H9 (cell line): ENCODE results near the gene PDHB. TPM values are rescaled to one million over a fixed set of nuclear protein-coding genes. Genes with fewer than 3 reads are reported as not detected.

Source experiments
- DNase-seq: peaks from one replicate; pipeline ENCODE4 v3.0.0-alpha.2; 2017
- H2AFZ ChIP-seq: one replicate; pipeline ENCODE4 v1.6.1; 2013; ENCODE audit warnings: mild to moderate bottlenecking, low read length, control low read depth, moderate library complexity
- H2AK5ac ChIP-seq: 2 replicates; pipeline ENCODE4 v1.6.1; 2013; ENCODE audit warnings: low read length, control low read depth, mixed read lengths; ENCODE audit not compliant: insufficient read length
- H2BK120ac ChIP-seq: one replicate; pipeline ENCODE4 v1.6.1; 2013; ENCODE audit warnings: low read depth, mild to moderate bottlenecking, low read length, control low read depth, inconsistent platforms; ENCODE audit not compliant: poor library complexity, severe bottlenecking
- H2BK12ac ChIP-seq: 2 replicates; pipeline ENCODE4 v1.6.1; 2013; ENCODE audit warnings: low read length, control low read depth, mixed read lengths, low read depth; ENCODE audit not compliant: insufficient read length
- H2BK15ac ChIP-seq: 2 replicates; pipeline ENCODE4 v1.6.1; 2013; ENCODE audit warnings: low read depth, low read length, control low read depth
- H2BK20ac ChIP-seq: one replicate; pipeline ENCODE4 v1.6.1; 2013; ENCODE audit warnings: low read depth, mild to moderate bottlenecking, low read length, control low read depth, inconsistent platforms; ENCODE audit not compliant: poor library complexity, severe bottlenecking
- H2BK5ac ChIP-seq: 2 replicates; pipeline ENCODE4 v1.6.1; 2013; ENCODE audit warnings: low read length, control low read depth, mixed read lengths; ENCODE audit not compliant: insufficient read length
- H3K14ac ChIP-seq: 2 replicates; pipeline ENCODE4 v1.6.1; 2013; ENCODE audit warnings: low read length, control low read depth; ENCODE audit not compliant: insufficient read depth
- H3K18ac ChIP-seq: 2 replicates; pipeline ENCODE4 v1.6.1; 2013; ENCODE audit warnings: low read depth, mild to moderate bottlenecking, mixed read lengths, low read length, control low read depth; ENCODE audit not compliant: insufficient read length
- H3K23ac ChIP-seq: 2 replicates; pipeline ENCODE4 v1.6.1; 2013; ENCODE audit warnings: low read length, control low read depth, mixed read lengths, low read depth; ENCODE audit not compliant: insufficient read length
- H3K23me2 ChIP-seq: 2 replicates; pipeline ENCODE4 v1.6.1; 2013; ENCODE audit warnings: low read depth, mild to moderate bottlenecking, mixed read lengths, low read length, control low read depth; ENCODE audit not compliant: insufficient read length, poor library complexity, severe bottlenecking
- H3K27ac ChIP-seq: 2 replicates; pipeline ENCODE4 v1.5.1; 2013; ENCODE audit warnings: low read length, control low read depth, mixed read lengths, low read depth; ENCODE audit not compliant: insufficient read length
- H3K27me3 ChIP-seq: 2 replicates; pipeline ENCODE4 v1.6.1; 2013; ENCODE audit warnings: low read length, control low read depth, inconsistent platforms; ENCODE audit not compliant: insufficient read depth
- H3K4ac ChIP-seq: 2 replicates; pipeline ENCODE4 v1.6.1; 2013; ENCODE audit warnings: low read depth, mild to moderate bottlenecking, control low read depth, inconsistent platforms, low read length, moderate library complexity
- H3K4me1 ChIP-seq: 2 replicates; pipeline ENCODE4 v1.6.1; 2013; ENCODE audit warnings: low read length, control low read depth, inconsistent platforms; ENCODE audit not compliant: insufficient read depth
- H3K4me2 ChIP-seq: 2 replicates; pipeline ENCODE4 v1.6.1; 2013; ENCODE audit warnings: low read length, control low read depth, mixed read lengths; ENCODE audit not compliant: insufficient read length, insufficient read depth
- H3K56ac ChIP-seq: 2 replicates; pipeline ENCODE4 v1.6.1; 2013; ENCODE audit warnings: low read depth, mild to moderate bottlenecking, mixed read lengths, low read length, control low read depth; ENCODE audit not compliant: insufficient read length
- H3K79me1 ChIP-seq: 2 replicates; pipeline ENCODE4 v1.6.1; 2013; ENCODE audit warnings: low read depth, mild to moderate bottlenecking, moderate library complexity, low read length, control low read depth, inconsistent platforms; ENCODE audit not compliant: insufficient read depth, poor library complexity, severe bottlenecking
- H3K79me2 ChIP-seq: 2 replicates; pipeline ENCODE4 v1.6.1; 2013; ENCODE audit warnings: low read length, control low read depth, inconsistent platforms; ENCODE audit not compliant: insufficient read depth
- H3K9ac ChIP-seq: 2 replicates; pipeline ENCODE4 v1.6.1; 2013; ENCODE audit warnings: low read length, control low read depth, mixed read lengths; ENCODE audit not compliant: insufficient read length; ENCODE audit errors: extremely low read depth
- H3K9me3 ChIP-seq: one replicate; pipeline ENCODE4 v1.6.1; 2013; ENCODE audit warnings: low read depth, low read length, inconsistent platforms; ENCODE audit not compliant: control insufficient read depth
- H3T11ph ChIP-seq: one replicate; pipeline ENCODE4 v1.6.1; 2013; ENCODE audit warnings: mild to moderate bottlenecking, low read length, control low read depth, inconsistent platforms
- H4K20me1 ChIP-seq: one replicate; pipeline ENCODE4 v1.6.1; 2013; ENCODE audit not compliant: control insufficient read depth, insufficient read length, insufficient read depth
- H4K5ac ChIP-seq: 2 replicates; pipeline ENCODE4 v1.6.1; 2013; ENCODE audit warnings: low read depth, mild to moderate bottlenecking, mixed read lengths, low read length, control low read depth; ENCODE audit not compliant: insufficient read length
- H4K8ac ChIP-seq: replicated peaks from 2 replicates; pipeline ENCODE4 v1.6.1; 2013; ENCODE audit warnings: low read length, control low read depth, mixed read lengths, low read depth; ENCODE audit not compliant: insufficient read length
- H4K91ac ChIP-seq: 2 replicates; pipeline ENCODE4 v1.6.1; 2013; ENCODE audit warnings: low read depth, mild to moderate bottlenecking, moderate library complexity, mixed read lengths, low read length, control low read depth; ENCODE audit not compliant: insufficient read length
- H3K27ac Mint-ChIP-seq, 3 experiments: 2 replicates in 2 of 3; 3 replicates in 1 of 3; pipeline ENCODE4 v1.8.0; 2020 to 2021; ENCODE audit warnings: mixed read lengths in 3 of 3, mild to moderate bottlenecking in 1 of 3, moderate library complexity in 1 of 3
- H3K27me3 Mint-ChIP-seq: 2 replicates; pipeline ENCODE4 v1.8.0; 2021; ENCODE audit warnings: low read depth, mild to moderate bottlenecking, moderate library complexity, mixed read lengths
- H3K36me3 Mint-ChIP-seq, 3 experiments: 2 replicates in 2 of 3; 3 replicates in 1 of 3; pipeline ENCODE4 v1.8.0; 2020 to 2021; ENCODE audit warnings: low read depth in 3 of 3, mixed read lengths in 3 of 3; ENCODE audit not compliant: insufficient read depth in 1 of 3
- H3K4me1 Mint-ChIP-seq, 2 experiments: 2 replicates each; pipeline ENCODE4 v1.8.0; 2020; ENCODE audit warnings: mixed read lengths in 2 of 2
- H3K4me3 Mint-ChIP-seq, 2 experiments: 2 replicates in 1 of 2; 3 replicates in 1 of 2; pipeline ENCODE4 v1.8.0; 2020 to 2021; ENCODE audit warnings: mild to moderate bottlenecking in 2 of 2, mixed read lengths in 2 of 2, moderate library complexity in 1 of 2
- H3K9me3 Mint-ChIP-seq, 2 experiments: 2 replicates in 1 of 2; 3 replicates in 1 of 2; pipeline ENCODE4 v1.8.0; 2020; ENCODE audit warnings: mild to moderate bottlenecking in 2 of 2, mixed read lengths in 2 of 2, moderate library complexity in 1 of 2
- WGBS: extraction: QIAGEN DNeasy Blood & Tissue Kit; methylation state at CpG from one replicate; pipeline ENCODE4 v1.1.7; 2013; ENCODE audit warnings: missing lambda C conversion rate, low lambda C conversion rate, mixed read lengths; ENCODE audit not compliant: insufficient read length; ENCODE audit errors: extremely low coverage; 5-methylcytosine and 5-hydroxymethylcytosine counted together
- total RNA-seq: library from RNA; stranded (reverse); gene quantifications from 2 replicates; pipeline ENCODE4 v1.2.1, GENCODE V29; 2021
- TF ChIP-seq, protein P1 (sequence below): fragments of 200-600 bp; sonication (generic); conservative IDR thresholded peaks from 3 replicates; pipeline ENCODE4 v1.8.0; 2021; ENCODE audit warnings: antibody characterized with exemption, mild to moderate bottlenecking

The PDHB gene
- total RNA-seq, 1 experiment from 2014 or later: 132 TPM

DNA sequence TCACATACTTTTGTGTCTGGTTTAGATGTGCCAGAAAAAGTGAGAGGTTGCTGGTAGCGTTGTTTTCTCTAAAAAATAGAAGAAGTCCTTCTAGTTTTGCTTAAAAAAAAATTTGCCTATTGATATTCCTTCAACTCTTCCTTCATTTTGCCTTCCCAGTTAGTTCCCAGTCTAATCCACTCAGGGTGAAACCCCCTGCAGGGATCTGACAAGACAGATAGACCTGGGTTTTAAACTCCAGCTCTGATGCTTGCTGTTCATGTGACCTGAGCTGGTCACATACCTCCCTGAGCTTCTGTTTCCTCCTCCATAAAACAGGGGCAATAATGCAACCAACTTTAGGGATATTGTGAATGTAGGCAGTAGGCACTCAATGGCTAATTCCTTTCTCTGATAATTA lies 39.6 kb upstream of the PDHB start:
- Histone ChIP-seq H2AK5ac (no peak overlapping the region), H3K18ac (no peak overlapping the region), H2BK120ac (no peak overlapping the region), H3K79me2 (no peaks in the 10 kb centered on the region), H2AFZ (no peak overlapping the region), H3T11ph (no peak overlapping the region), H3K27me3 (no peaks in the 10 kb centered on the region), H3K4ac (no peak overlapping the region), H3K27ac (no peak overlapping the region), H4K20me1 (no peaks in the 10 kb centered on the region), H2BK20ac (no peak overlapping the region), H3K4me1 (peaks cover 6% of the 10 kb centered on the region), H2BK5ac (no peak overlapping the region), H3K9me3 (no peaks in the 10 kb centered on the region), H3K9ac (no peak overlapping the region), H4K91ac (no peak overlapping the region), H3K23ac (no peak overlapping the region), H3K14ac (no peak overlapping the region), H4K8ac (no peak overlapping the region), H2BK15ac (no peak overlapping the region), H3K79me1 (no peaks in the 10 kb centered on the region), H4K5ac (no peak overlapping the region), H3K56ac (no peak overlapping the region), H3K23me2 (no peaks in the 10 kb centered on the region), H3K4me2 (no peak overlapping the region), H2BK12ac (no peak overlapping the region)
- Mint-ChIP-seq H3K4me3 (no peak overlapping the region), H3K36me3 (no peaks in the 10 kb centered on the region), H3K27me3 (peaks cover 2% of the 10 kb centered on the region; the same call in 1 of the 2 replicates), H3K4me1 (peaks cover 19 to 23% of the 10 kb centered on the region in 2 experiments), H3K27ac (peak overlapping the region in 1 of 3 experiments; percentile 71; a peak in 1 of 7 replicates), H3K9me3 (no peaks in the 10 kb centered on the region)
- WGBS: no CpG with 5 or more reads among the region's 1 CpG
- DNase-seq: no peak
- TF ChIP-seq, protein P1, sequence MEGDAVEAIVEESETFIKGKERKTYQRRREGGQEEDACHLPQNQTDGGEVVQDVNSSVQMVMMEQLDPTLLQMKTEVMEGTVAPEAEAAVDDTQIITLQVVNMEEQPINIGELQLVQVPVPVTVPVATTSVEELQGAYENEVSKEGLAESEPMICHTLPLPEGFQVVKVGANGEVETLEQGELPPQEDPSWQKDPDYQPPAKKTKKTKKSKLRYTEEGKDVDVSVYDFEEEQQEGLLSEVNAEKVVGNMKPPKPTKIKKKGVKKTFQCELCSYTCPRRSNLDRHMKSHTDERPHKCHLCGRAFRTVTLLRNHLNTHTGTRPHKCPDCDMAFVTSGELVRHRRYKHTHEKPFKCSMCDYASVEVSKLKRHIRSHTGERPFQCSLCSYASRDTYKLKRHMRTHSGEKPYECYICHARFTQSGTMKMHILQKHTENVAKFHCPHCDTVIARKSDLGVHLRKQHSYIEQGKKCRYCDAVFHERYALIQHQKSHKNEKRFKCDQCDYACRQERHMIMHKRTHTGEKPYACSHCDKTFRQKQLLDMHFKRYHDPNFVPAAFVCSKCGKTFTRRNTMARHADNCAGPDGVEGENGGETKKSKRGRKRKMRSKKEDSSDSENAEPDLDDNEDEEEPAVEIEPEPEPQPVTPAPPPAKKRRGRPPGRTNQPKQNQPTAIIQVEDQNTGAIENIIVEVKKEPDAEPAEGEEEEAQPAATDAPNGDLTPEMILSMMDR: no peak
